GM21825 (cell line): ENCODE measurements around the gene WDR59.
"Not testable (repeated sequence)": the region's sequence is repeated elsewhere in the genome, so short reads cannot be mapped to it uniquely, and the experiment has no call there.

Experiments
- ATAC-seq: cut with Tn5 transposase; IDR thresholded peaks from one replicate; pipeline ENCODE4 v1.9.1; 2021; ENCODE audit warnings: mild to moderate bottlenecking, moderate library complexity; ENCODE audit not compliant: unreplicated experiment

WDR59 gene

DNA sequence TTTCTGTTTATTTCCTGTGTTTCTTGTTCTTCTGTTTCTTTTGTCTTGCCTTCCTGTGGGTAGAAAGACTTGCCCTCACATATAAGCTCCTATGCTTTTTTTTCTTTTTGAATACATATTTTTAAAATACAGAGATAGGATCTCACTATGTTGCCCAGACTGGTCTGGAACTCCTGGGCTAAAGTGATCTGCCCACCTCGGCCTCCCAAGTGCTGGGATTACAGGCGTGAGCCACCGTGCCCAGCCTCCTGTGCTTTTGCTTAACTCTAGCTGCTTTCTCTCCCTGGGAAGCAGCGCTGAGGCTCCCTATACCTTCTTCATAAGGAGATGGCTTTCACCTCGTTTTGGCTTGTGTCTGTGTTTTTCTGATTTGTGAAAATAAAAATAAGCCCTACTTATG is 116.9 kb downstream of the WDR59 start:
- ATAC-seq, result no peak

DNA sequence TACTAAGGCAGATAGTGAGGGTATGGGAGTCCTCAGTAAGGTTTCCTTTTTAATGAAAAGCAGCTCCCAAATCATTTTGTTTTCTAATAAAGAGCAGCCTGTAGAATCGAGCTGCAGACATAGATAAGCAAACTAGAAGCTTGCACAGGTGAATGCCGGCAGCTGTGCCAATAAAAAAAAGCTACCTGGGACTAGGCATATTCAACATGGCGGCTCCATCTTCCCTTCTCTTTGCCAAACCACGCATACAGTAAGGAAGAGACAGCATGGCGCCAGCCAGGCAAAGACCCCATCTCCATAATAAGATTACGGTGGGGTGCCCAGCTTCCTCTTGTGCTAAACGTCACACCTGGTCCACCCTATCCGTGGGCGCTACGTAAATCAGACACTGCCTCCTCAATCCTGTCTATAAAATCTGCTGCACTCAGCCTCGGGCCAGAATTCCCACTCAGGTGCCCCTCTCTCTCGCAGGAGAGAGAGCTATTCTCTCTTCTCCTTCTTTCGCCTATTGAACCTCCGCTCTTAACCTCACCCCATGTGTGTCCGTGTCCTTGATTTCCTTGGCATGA is 117.6 kb downstream of the WDR59 start:
- ATAC-seq, result no peak

DNA sequence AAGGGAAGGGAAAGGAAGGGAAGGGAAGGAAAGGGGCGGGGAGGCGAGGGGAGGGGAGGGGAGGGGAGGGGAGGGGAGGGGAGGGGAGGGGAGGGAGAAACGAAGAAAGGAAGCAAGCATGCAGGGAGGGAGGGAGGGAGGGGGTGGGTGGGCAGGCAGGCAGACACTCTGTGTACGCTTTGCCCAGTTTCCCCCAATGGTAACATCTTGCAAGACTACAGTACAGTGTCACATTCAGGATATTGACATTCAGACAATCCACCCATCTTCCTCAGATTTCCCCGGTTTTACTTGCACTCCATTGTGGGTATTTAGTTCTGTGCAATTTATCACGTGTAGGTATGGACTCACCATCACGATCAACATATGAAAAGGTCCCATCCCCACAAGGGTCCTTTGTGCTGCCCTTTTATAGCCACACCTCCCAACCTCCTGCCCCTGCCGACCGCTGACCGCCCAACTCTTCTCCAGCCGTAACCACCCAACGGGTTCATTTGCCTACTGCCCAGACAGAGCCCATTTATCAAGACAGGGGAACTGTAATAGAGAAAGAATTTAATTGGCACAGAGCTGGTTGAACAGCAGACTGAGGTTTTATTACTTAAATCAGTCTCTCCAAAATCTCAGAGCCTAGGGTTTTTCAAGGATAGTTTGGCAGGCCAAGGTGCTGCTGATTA is 118.9 kb downstream of the WDR59 start:
- no peak for ATAC-seq

- ATAC-seq, result no peak
Observed at GRCh38 chr16:74862743-74863244, 122.1 kb downstream of the WDR59 start.

DNA sequence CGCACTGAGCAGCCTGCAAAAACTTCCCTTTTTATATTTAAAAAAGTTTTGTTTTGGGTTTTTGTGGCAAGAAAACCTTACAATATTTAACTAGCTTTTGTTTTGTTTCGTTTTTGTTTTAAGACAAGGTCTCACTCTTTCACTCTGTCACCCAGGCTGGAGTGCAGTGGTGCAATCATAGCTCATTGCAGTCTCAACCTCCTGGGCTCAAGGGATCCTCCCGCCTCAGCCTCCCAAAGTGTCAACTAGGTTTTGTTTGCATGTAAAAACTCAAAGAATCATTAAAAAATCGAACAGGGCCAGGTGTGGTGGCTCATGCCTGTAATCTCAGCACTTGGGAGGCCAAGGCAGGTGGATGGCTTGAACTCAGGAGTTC is 132.4 kb downstream of the WDR59 start:
- no peak for ATAC-seq

GRCh38 chr16:74850027-74850426 is 134.9 kb downstream of the WDR59 start:
- no peak for ATAC-seq

GRCh38 chr16:74847202-74847601 is 137.7 kb downstream of the WDR59 start:
- no peak for ATAC-seq

DNA sequence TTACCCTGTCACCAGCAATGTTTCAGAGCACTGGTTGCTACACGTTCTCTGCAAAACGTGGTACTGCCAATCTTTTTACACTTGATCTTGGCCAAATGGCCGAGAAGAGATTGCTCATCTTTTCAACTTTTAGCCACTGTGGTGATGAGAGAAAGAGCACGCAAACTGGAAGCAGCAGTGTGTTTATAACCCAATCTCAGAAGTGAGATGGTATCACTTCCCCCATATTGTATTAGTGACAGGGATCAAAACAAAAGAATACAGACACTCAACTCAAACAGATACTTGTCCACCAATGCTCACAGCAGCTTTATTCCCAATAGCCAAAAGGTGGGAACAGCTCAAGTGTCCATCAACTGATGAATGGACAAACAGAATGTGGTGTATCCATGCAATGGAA is 138.2 kb downstream of the WDR59 start:
- ATAC-seq, result no peak

DNA sequence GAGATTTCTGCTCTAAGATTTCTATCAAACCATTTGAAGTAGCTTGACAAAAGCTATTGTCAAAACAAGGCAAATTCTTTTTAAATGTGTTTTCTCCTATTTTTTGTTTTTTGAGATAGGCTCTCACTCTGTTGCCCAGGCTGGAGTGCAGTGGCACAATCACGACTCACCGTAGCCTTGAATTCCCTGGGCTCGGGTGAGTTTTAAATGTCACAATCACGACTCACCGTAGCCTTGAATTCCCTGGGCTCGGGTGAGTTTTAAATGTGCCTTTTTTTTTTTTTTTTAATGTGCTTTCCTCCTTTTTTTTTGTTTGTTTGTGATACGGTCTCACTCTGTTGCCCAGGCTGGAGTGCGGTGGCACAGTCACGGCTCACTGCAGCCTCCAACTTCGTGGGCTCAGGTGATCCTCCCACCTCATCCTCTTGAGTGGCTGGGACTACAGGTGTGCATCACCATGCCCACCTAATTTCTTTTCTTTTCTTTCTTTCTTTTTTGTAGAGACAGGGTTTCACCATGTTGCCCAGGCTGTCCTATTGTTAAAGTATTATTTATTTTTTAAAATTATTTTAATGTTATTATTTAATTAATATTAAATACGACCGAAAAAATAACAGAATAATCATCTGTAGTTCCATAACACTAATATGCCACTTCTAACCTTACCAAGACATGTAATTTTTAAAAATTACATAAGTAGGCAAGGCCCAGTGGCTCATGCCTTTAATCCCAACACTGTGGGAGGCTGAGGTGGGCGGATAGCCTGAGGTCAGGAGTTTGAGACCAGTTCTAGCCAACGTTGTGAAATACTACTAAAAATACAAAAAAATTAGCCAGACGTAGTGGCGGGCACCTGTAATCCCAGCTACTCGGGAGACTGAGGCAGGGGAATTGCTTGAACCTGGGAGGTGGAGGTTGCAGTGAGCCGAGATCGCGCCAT is 140.6 kb downstream of the WDR59 start:
- ATAC-seq, result no peak

DNA sequence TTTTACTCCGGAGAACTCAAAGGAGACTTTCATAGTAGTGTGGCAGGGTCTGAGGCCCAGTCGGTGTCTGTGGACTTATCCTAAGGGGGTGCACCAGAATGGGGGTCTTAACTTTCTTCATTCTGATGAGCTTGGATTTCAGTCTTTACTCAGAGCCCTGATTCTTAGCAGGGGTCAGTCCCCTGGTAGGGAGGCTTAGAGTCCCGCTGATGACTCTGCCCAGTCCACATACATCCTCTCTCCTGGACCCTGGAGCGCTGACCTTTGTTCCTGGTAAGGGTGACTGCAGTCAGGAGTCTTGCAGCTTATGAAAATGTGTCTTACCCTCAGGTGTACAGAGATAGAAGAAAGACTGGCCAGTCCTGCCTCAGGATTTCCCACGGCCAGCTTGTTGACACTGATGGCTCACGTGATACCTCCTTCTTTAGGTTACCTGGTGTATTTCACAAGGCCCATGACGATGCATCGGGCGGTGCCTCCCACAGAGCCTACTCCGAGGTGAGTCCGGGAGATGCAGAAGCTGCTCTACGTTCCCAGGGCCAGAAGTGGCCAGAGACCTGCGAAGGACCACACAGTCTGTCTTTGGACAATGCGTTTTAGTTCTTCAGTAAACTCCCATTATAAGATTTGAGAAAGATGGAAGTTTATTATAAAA is 141.4 kb downstream of the WDR59 start:
- not testable (repeated sequence) for ATAC-seq

GRCh38 chr16:74842413-74842812 is 142.5 kb downstream of the WDR59 start:
- no peak for ATAC-seq

- ATAC-seq, result no peak
Observed at GRCh38 chr16:74841904-74842303, 143.0 kb downstream of the WDR59 start.

DNA sequence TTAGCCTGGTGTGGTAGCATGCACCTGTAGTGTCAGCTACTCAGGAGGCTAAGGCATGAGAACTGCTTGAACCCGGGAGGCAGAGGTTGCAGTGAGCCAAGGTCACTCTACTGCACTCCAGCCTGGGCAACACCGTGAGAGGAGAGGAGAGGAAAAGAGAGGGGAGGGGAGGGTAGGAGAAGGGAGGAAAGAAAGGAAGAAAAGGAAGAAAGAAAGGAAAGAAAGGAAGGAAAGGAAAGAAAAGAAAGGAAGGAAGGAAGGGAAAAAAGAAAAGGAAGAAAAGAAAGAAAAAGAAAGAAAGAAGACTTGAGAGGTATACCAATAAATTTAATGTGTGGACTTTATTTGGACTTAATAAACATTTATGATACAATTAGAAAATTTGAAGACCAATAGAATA is 143.5 kb downstream of the WDR59 start:
- no peak for ATAC-seq

- no peak for ATAC-seq
Observed at GRCh38 chr16:74837056-74837455, 147.9 kb downstream of the WDR59 start.

DNA sequence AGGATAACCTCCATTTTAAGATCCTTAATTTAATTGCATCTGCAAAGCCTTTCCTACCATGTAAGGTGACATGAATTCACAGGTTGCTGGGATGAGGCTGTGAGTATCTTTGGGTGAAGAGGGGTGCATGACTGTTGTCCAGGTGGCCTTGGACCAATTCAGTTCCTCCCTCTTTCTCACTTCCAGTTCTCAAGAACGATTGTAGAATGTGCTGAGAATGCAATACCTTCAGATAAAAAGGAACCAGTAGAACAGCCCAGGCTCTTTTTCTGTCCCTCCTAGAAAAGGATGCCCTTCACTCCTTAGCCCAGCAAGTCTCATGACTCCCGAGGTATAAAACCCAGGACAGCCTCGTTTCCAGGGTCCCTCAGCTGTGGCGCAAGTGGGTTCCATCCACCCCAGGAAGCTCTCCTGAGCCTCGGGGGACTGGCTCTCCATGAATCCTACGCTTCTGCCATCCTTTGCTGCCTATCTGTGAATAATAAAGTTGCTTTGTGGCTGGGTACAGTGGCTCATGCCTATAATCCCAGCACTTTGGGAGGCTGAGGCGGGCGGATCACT is 148.7 kb downstream of the WDR59 start:
- ATAC-seq, result no peak

- no peak for ATAC-seq
Observed at GRCh38 chr16:74832228-74832627, 152.7 kb downstream of the WDR59 start.

DNA sequence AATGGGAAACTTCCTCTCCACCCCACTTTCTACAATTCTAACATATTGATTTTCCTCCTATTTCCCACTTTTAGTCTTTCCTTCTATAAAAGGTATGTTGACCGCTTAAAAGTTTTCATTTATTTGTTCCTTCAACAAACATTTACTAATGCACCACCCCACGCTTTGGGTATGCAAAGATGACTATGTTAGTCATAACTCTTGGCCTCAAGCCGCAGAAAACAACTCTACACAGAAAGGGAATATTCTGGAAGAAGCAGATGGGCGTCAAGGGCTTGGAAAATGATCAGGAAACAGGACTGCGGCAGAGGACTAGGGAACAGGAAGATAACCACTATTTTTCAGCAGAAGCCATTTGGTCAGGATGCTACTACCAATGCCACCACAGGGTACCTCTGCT is 153.5 kb downstream of the WDR59 start:
- no peak for ATAC-seq

- no peak for ATAC-seq
Observed at GRCh38 chr16:74830648-74831047, 154.3 kb downstream of the WDR59 start.

GRCh38 chr16:74829637-74830036 is 155.3 kb downstream of the WDR59 start:
- ATAC-seq, result no peak

DNA sequence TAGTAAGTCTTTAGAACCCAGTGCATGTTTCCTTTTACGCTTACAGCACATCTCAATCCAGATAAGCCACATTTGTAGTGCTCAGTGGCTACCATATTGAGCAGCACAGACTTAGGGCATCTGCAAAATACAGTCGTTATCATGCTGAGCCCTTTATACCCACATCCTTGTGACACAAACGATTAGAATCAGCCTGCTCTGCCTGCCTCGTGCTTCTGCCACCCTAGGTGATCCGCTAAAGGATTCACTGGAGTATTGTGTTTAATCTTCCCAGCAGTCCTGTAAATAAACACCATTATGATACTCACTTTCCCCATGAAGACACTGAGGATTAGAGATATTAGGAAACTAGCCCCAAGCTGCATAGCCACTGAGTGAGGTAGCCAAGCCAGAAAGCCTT is 159.0 kb downstream of the WDR59 start:
- ATAC-seq, result no peak

- ATAC-seq, result no peak
Observed at GRCh38 chr16:74825016-74825415, 159.9 kb downstream of the WDR59 start.
